ENCODE measurements around the gene SORCS2.

- no peak for TF ChIP-seq CEBPB (IDR thresholded peaks at IDR 0.05; ENCODE audit: low read depth, low read length)
- no peak for TF ChIP-seq USF2 (IDR thresholded peaks at IDR 0.05; ENCODE audit: low read depth, low read length)
Observed at GRCh38 chr4:7448036-7448435, 255.7 kb downstream of the SORCS2 start.
